ENCODE data around the gene RFC4. TPM values are rescaled to one million over a fixed set of nuclear protein-coding genes. Genes with fewer than 3 reads are reported as not detected.
A peak's percentile ranks its signal among the peaks of the same experiment; 100 is the strongest.

RFC4 gene
- total and polyA plus RNA-seq, 4 experiments from 2014 or later: 18.4 to 24.6 (median 20.2) TPM

GRCh38 chr3:186760897-186761447 is 45.3 kb downstream of the RFC4 start:
- no peaks in the 10 kb centered on the region for H3K36me3 ChIP-seq (ENCODE audit: insufficient read depth, low read length)
- H3K27ac Mint-ChIP-seq: peak overlapping the region in 1 of 7 donors; percentile 37
- DNase-seq: no peak
- no peak overlapping the region for H3K27ac ChIP-seq (ENCODE audit: low read depth, low read length)
- H3K9me3 ChIP-seq (ENCODE audit: control insufficient read depth in 1 of 2, low read length in 2 of 2): no peaks in the 10 kb centered on the region
- ChIA-PET CTCF (ENCODE audit: partially characterized antibody) (no interaction called here), POLR2A (ENCODE audit: partially characterized antibody) (no interaction called here)
- intact Hi-C loops (cut with micrococcal nuclease): no loop called here
- peaks cover 0 to 7% of the 10 kb centered on the region in 2 donors for H3K27me3 Mint-ChIP-seq
- H3K4me3 ChIP-seq (ENCODE audit: low read length in 2 of 2): no peak overlapping the region
- no peaks in the 10 kb centered on the region for H3K4me1 ChIP-seq (ENCODE audit: insufficient read depth, low read length)
- H3K36me3 Mint-ChIP-seq: no peaks in the 10 kb centered on the region
- H3K27me3 ChIP-seq (ENCODE audit: insufficient read depth, low read length): no peaks in the 10 kb centered on the region
- H3K4me1 Mint-ChIP-seq: peaks cover 0 to 3% (median 0%) of the 10 kb centered on the region in 4 donors
- H3K9me3 Mint-ChIP-seq: no peaks in the 10 kb centered on the region
- no peak overlapping the region for H3K4me3 Mint-ChIP-seq

- H3K9me3 ChIP-seq (ENCODE audit: control insufficient read depth in 1 of 2, low read length in 2 of 2): no peaks in the 10 kb centered on the region
- intact Hi-C loops (cut with micrococcal nuclease): no loop called here
- no peak for DNase-seq
- no peaks in the 10 kb centered on the region for H3K36me3 ChIP-seq (ENCODE audit: insufficient read depth, low read length)
- no peak overlapping the region for H3K27ac Mint-ChIP-seq
- H3K4me3 Mint-ChIP-seq: no peak overlapping the region
- H3K4me1 ChIP-seq (ENCODE audit: insufficient read depth, low read length): no peaks in the 10 kb centered on the region
- no peak overlapping the region for H3K4me3 ChIP-seq (ENCODE audit: low read length in 2 of 2)
- POLR2A ChIA-PET (ENCODE audit: partially characterized antibody): no interaction called here
- H3K27ac ChIP-seq (ENCODE audit: low read depth, low read length): no peak overlapping the region
- CTCF ChIA-PET (ENCODE audit: partially characterized antibody): no interaction called here
- no peaks in the 10 kb centered on the region for H3K27me3 ChIP-seq (ENCODE audit: insufficient read depth, low read length)
- H3K36me3 Mint-ChIP-seq: no peaks in the 10 kb centered on the region
- H3K9me3 Mint-ChIP-seq: no peaks in the 10 kb centered on the region
- H3K4me1 Mint-ChIP-seq: peaks cover 0 to 3% (median 0%) of the 10 kb centered on the region in 4 donors
- H3K27me3 Mint-ChIP-seq: peaks cover 0 to 7% of the 10 kb centered on the region in 2 donors
These were observed 46.0 kb downstream of the RFC4 start for GRCh38 chr3:186760141-186760833.

- CTCF ChIA-PET (ENCODE audit: partially characterized antibody): no interaction called here
- DNase-seq: no peak
- Mint-ChIP-seq H3K36me3 (no peaks in the 10 kb centered on the region), H3K4me3 (no peak overlapping the region), H3K27ac (no peak overlapping the region), H3K4me1 (peaks cover 0 to 3% (median 0%) of the 10 kb centered on the region in 4 donors), H3K9me3 (no peaks in the 10 kb centered on the region), H3K27me3 (peaks cover 4 to 9% of the 10 kb centered on the region in 2 donors)
- no peaks in the 10 kb centered on the region for H3K4me1 ChIP-seq (ENCODE audit: insufficient read depth, low read length)
- POLR2A ChIA-PET (ENCODE audit: partially characterized antibody): no interaction called here
- no peaks in the 10 kb centered on the region for H3K9me3 ChIP-seq (ENCODE audit: control insufficient read depth in 1 of 2, low read length in 2 of 2)
- intact Hi-C loops (cut with micrococcal nuclease): no loop called here
- H3K4me3 ChIP-seq (ENCODE audit: low read length in 2 of 2): no peak overlapping the region
- no peaks in the 10 kb centered on the region for H3K27me3 ChIP-seq (ENCODE audit: insufficient read depth, low read length)
- H3K27ac ChIP-seq (ENCODE audit: low read depth, low read length): no peak overlapping the region
- H3K36me3 ChIP-seq (ENCODE audit: insufficient read depth, low read length): no peaks in the 10 kb centered on the region
These were observed 46.9 kb downstream of the RFC4 start for GRCh38 chr3:186759231-186759930.

- Histone ChIP-seq H3K27ac (ENCODE audit: low read depth, low read length) (no peak overlapping the region), H3K9me3 (ENCODE audit: control insufficient read depth in 1 of 2, low read length in 2 of 2) (no peaks in the 10 kb centered on the region), H3K27me3 (ENCODE audit: insufficient read depth, low read length) (no peaks in the 10 kb centered on the region), H3K4me1 (ENCODE audit: insufficient read depth, low read length) (no peaks in the 10 kb centered on the region), H3K36me3 (ENCODE audit: insufficient read depth, low read length) (no peaks in the 10 kb centered on the region), H3K4me3 (ENCODE audit: low read length in 2 of 2) (no peak overlapping the region)
- Mint-ChIP-seq H3K27ac (no peak overlapping the region), H3K27me3 (peaks cover 4 to 9% of the 10 kb centered on the region in 2 donors), H3K4me1 (peaks cover 0 to 5% (median 2%) of the 10 kb centered on the region in 4 donors), H3K9me3 (no peaks in the 10 kb centered on the region), H3K36me3 (no peaks in the 10 kb centered on the region), H3K4me3 (no peak overlapping the region)
- CTCF ChIA-PET (ENCODE audit: partially characterized antibody): no interaction called here
- intact Hi-C loops (cut with micrococcal nuclease): no loop called here
- POLR2A ChIA-PET (ENCODE audit: partially characterized antibody): interaction anchor here (0.7 kb wide), 1 partner anchor 26 kb away, joined by 3 read pairs; the partner anchor contains the start of gene EIF4A2
- DNase-seq: no peak
These were observed 48.5 kb downstream of the RFC4 start for GRCh38 chr3:186757686-186758220.

- H3K4me3 Mint-ChIP-seq: no peak overlapping the region
These were observed 49.1 kb downstream of the RFC4 start for GRCh38 chr3:186757214-186757613.

GRCh38 chr3:186754871-186755270 is 51.4 kb downstream of the RFC4 start:
- H3K4me3 Mint-ChIP-seq: no peak overlapping the region
- Histone ChIP-seq H3K27me3 (ENCODE audit: insufficient read depth, low read length) (no peaks in the 10 kb centered on the region), H3K4me1 (ENCODE audit: insufficient read depth, low read length) (no peaks in the 10 kb centered on the region), H3K36me3 (ENCODE audit: insufficient read depth, low read length) (no peaks in the 10 kb centered on the region), H3K4me3 (ENCODE audit: low read length in 2 of 2) (no peak overlapping the region), H3K9me3 (ENCODE audit: control insufficient read depth in 1 of 2, low read length in 2 of 2) (no peaks in the 10 kb centered on the region), H3K27ac (ENCODE audit: low read depth, low read length) (no peak overlapping the region)
- no peak for DNase-seq
- peaks cover 0 to 5% (median 2%) of the 10 kb centered on the region in 4 donors for H3K4me1 Mint-ChIP-seq
- ChIA-PET POLR2A (ENCODE audit: partially characterized antibody) (no interaction called here), CTCF (ENCODE audit: partially characterized antibody) (no interaction called here)
- peaks cover 4 to 9% of the 10 kb centered on the region in 2 donors for H3K27me3 Mint-ChIP-seq
- H3K9me3 Mint-ChIP-seq: no peaks in the 10 kb centered on the region
- intact Hi-C loops (cut with micrococcal nuclease): no loop called here
- H3K36me3 Mint-ChIP-seq: no peaks in the 10 kb centered on the region
- H3K27ac Mint-ChIP-seq: no peak overlapping the region

More at GRCh38 chr3:186757214-186757613, 49.1 kb downstream of the RFC4 start:
- peaks cover 0 to 5% (median 2%) of the 10 kb centered on the region in 4 donors for H3K4me1 Mint-ChIP-seq
- H3K4me3 ChIP-seq (ENCODE audit: low read length in 2 of 2): no peak overlapping the region
- H3K4me1 ChIP-seq (ENCODE audit: insufficient read depth, low read length): no peaks in the 10 kb centered on the region
- H3K27me3 Mint-ChIP-seq: peaks cover 4 to 9% of the 10 kb centered on the region in 2 donors
- H3K27me3 ChIP-seq (ENCODE audit: insufficient read depth, low read length): no peaks in the 10 kb centered on the region
- ChIA-PET CTCF (ENCODE audit: partially characterized antibody) (no interaction called here), POLR2A (ENCODE audit: partially characterized antibody) (no interaction called here)
- H3K27ac Mint-ChIP-seq: no peak overlapping the region
- no peaks in the 10 kb centered on the region for H3K9me3 Mint-ChIP-seq
- H3K36me3 ChIP-seq (ENCODE audit: insufficient read depth, low read length): no peaks in the 10 kb centered on the region
- intact Hi-C loops (cut with micrococcal nuclease): no loop called here
- no peak overlapping the region for H3K27ac ChIP-seq (ENCODE audit: low read depth, low read length)
- H3K9me3 ChIP-seq (ENCODE audit: control insufficient read depth in 1 of 2, low read length in 2 of 2): no peaks in the 10 kb centered on the region
- H3K36me3 Mint-ChIP-seq: no peaks in the 10 kb centered on the region
- no peak for DNase-seq

- H3K27ac ChIP-seq (ENCODE audit: low read depth, low read length): no peak overlapping the region
- intact Hi-C loops (cut with micrococcal nuclease): no loop called here
- H3K4me3 Mint-ChIP-seq: no peak overlapping the region
- peaks cover 4 to 9% of the 10 kb centered on the region in 2 donors for H3K27me3 Mint-ChIP-seq
- no peaks in the 10 kb centered on the region for H3K9me3 Mint-ChIP-seq
- H3K9me3 ChIP-seq (ENCODE audit: control insufficient read depth in 1 of 2, low read length in 2 of 2): no peaks in the 10 kb centered on the region
- peaks cover 0 to 5% (median under 1%) of the 10 kb centered on the region in 4 donors for H3K4me1 Mint-ChIP-seq
- ChIA-PET CTCF (ENCODE audit: partially characterized antibody) (no interaction called here), POLR2A (ENCODE audit: partially characterized antibody) (no interaction called here)
- no peaks in the 10 kb centered on the region for H3K4me1 ChIP-seq (ENCODE audit: insufficient read depth, low read length)
- H3K27ac Mint-ChIP-seq: no peak overlapping the region
- H3K27me3 ChIP-seq (ENCODE audit: insufficient read depth, low read length): no peaks in the 10 kb centered on the region
- no peak for DNase-seq
- no peaks in the 10 kb centered on the region for H3K36me3 Mint-ChIP-seq
- no peaks in the 10 kb centered on the region for H3K36me3 ChIP-seq (ENCODE audit: insufficient read depth, low read length)
- H3K4me3 ChIP-seq (ENCODE audit: low read length in 2 of 2): no peak overlapping the region
These were observed 52.3 kb downstream of the RFC4 start for GRCh38 chr3:186754006-186754405.
